ENCODE data around the gene CATSPER1. TPM values are rescaled to one million over a fixed set of nuclear protein-coding genes. Genes with fewer than 3 reads are reported as not detected.

CATSPER1 gene
- total RNA-seq, 1 donor from 2014 or later = not detected

- no peaks in the 10 kb centered on the region for H3K27me3 ChIP-seq (ENCODE audit: low read depth)
- no peaks in the 10 kb centered on the region for H3K9me3 ChIP-seq (replicated peaks)
- peak overlapping the region; percentile 92 for H3K4me3 ChIP-seq
- H3K4me1 ChIP-seq = peaks cover 49% of the 10 kb centered on the region
- peak overlapping the region; percentile 94 for H3K27ac ChIP-seq (replicated peaks)
- peaks cover 46% of the 10 kb centered on the region for H3K36me3 ChIP-seq
- intact Hi-C loops (cut with micrococcal nuclease) = no loop called here
- DNase-seq = no peak
- TF ChIP-seq CTCF (IDR thresholded peaks at IDR 0.05; ENCODE audit: borderline replicate concordance) = no peak
Measured at GRCh38 chr11:66071381-66071801, 45.1 kb upstream of the CATSPER1 start.

GRCh38 chr11:66070604-66071380 is 44.5 kb upstream of the CATSPER1 start:
- TF ChIP-seq CTCF (IDR thresholded peaks at IDR 0.05; ENCODE audit: borderline replicate concordance) = no peak
- Histone ChIP-seq H3K4me3 (peak overlapping the region; percentile 92), H3K27ac (replicated peaks) (peak overlapping the region; percentile 94), H3K27me3 (ENCODE audit: low read depth) (no peaks in the 10 kb centered on the region), H3K9me3 (replicated peaks) (no peaks in the 10 kb centered on the region), H3K36me3 (peaks cover 52% of the 10 kb centered on the region), H3K4me1 (peaks cover 47% of the 10 kb centered on the region)
- DNase-seq = peak; percentile 68
- intact Hi-C loops (cut with micrococcal nuclease) = no loop called here

- DNase-seq = peak; percentile 86
- Histone ChIP-seq H3K4me1 (peaks cover 47% of the 10 kb centered on the region), H3K4me3 (peak within 1 kb of the TSS; percentile 92), H3K36me3 (peaks cover 57% of the 10 kb centered on the region), H3K9me3 (replicated peaks) (no peaks in the 10 kb centered on the region), H3K27ac (replicated peaks) (peak within 1 kb of the TSS; percentile 94), H3K27me3 (ENCODE audit: low read depth) (no peaks in the 10 kb centered on the region)
- peak; percentile 12 for TF ChIP-seq CTCF (IDR thresholded peaks at IDR 0.05; ENCODE audit: borderline replicate concordance)
- intact Hi-C loops (cut with micrococcal nuclease) = no loop called here
Measured at GRCh38 chr11:66069715-66070603, 43.7 kb upstream of the CATSPER1 start, which contains the start of gene PACS1. Gene PACS1, plus strand, starts transcription at chr11:66070272. Its CDS starts 215 bp downstream, at chr11:66070487.

GRCh38 chr11:66068923-66069714 is 42.8 kb upstream of the CATSPER1 start:
- H3K36me3 ChIP-seq = peaks cover 57% of the 10 kb centered on the region

More at GRCh38 chr11:66068923-66069714, 42.8 kb upstream of the CATSPER1 start:
- Histone ChIP-seq H3K4me3 (peak overlapping the region; percentile 92), H3K27ac (replicated peaks) (peak overlapping the region; percentile 94), H3K4me1 (peaks cover 47% of the 10 kb centered on the region), H3K9me3 (replicated peaks) (no peaks in the 10 kb centered on the region), H3K27me3 (ENCODE audit: low read depth) (no peaks in the 10 kb centered on the region)
- TF ChIP-seq CTCF (IDR thresholded peaks at IDR 0.05; ENCODE audit: borderline replicate concordance) = no peak
- peak; percentile 40 for DNase-seq
- intact Hi-C loops (cut with micrococcal nuclease) = no loop called here
